ENCODE data around the gene ZNF135. TPM values are rescaled to one million over a fixed set of nuclear protein-coding genes. Genes with fewer than 3 reads are reported as not detected.

The ZNF135 gene
- total RNA-seq, 1 experiment from 2014 or later = 7.5 TPM

DNA sequence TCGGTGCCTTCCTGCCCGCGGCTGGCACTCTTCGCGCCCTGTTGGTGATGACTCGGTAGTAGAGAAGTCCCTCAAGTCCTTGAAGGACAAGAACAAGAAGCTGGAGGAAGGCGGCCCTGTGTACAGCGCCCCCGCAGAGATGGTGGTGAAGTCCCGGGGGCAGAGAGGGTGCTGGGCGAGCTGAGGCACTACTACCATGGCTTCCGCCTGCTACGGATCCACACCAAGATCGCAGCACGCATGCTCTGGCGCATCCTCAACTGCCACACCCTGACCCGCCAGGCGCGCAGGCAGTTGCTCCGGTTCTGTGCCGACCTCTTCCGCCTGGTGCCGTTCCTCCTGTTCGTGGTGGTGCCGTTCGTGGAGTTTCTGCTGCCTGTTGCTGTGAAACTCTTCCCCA, 14.2 kb upstream of the ZNF135 start:
- DNase-seq (ENCODE audit: low read depth) = no peak
- in situ Hi-C loops (cut with HindIII; ENCODE audit: low pct_unique_long_range_greater_than_20kb, low sequenced_read_pairs) = no loop called here

DNA sequence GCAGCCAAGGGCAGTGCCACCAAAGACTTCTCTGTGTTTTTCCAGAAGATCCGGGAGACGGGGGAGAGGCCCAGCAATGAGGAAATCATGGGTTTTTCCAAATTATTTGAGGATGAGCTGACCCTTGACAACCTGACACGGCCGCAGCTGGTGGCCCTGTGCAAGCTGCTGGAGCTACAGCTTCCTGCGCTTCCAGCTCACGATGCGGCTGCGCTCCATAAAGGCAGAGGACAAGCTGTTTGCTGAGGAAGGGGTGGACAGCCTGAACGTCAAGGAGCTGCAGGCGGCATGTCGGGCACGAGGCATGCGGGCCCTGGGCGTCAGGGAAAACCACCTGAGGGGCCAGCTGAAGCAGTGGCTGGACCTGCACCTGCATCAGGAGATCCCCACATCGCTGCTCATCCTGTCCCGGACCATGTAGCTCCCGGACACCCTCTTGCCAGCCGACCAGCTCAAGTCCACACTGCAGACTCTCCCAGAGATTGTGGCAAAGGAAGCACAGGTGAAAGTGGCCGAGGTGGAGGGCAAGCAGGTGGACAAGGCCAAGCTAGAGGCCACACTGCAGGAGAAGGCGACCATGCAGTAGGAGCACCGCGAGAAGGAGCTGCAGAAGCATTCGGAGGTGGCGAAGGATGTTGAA, 13.6 kb upstream of the ZNF135 start:
- no peak for DNase-seq (ENCODE audit: low read depth)
- in situ Hi-C loops (cut with HindIII; ENCODE audit: low pct_unique_long_range_greater_than_20kb, low sequenced_read_pairs) = no loop called here

DNA sequence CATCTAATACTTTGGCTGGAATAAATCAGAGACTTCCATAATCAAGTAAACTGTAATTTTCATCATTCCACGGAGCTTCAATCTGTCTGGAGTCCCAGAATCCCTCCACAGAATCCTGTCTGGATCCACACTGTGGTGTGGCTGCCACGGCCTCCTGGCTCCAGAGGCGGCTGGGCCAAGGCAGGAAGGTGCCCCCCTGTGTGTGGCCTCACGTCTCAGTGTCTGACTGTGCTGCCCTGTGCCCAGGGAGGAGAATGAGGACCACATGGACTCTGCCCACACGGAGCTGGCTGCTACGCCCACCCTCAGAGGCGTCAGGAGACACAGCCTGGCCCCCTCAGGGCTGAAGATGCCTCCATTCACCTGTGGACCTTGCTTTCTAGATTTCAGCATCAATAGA, 12.2 kb upstream of the ZNF135 start:
- in situ Hi-C loops (cut with HindIII; ENCODE audit: low pct_unique_long_range_greater_than_20kb, low sequenced_read_pairs) = no loop called here
- no peak for DNase-seq (ENCODE audit: low read depth)

DNA sequence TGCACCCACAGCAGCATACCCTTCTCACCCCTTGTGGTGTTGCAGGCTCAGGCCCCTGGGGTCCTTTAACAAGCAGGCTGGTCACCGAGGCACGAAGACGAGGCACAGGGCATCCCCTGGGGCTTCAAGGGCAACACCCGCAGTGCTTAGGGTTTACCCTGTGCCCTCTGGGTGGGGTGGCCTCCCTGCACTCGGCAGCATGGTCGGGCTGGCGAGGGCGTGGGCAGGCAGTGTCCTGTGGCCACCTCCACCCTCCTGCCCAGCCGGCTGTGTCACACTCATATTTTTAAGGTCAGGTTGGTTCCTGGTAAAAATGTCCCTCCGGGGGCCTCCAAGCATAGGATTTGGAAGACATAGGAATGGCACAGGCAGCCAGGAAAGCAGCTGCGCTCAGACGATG, 11.4 kb upstream of the ZNF135 start:
- in situ Hi-C loops (cut with HindIII; ENCODE audit: low pct_unique_long_range_greater_than_20kb, low sequenced_read_pairs) = no loop called here
- DNase-seq (ENCODE audit: low read depth) = no peak

DNA sequence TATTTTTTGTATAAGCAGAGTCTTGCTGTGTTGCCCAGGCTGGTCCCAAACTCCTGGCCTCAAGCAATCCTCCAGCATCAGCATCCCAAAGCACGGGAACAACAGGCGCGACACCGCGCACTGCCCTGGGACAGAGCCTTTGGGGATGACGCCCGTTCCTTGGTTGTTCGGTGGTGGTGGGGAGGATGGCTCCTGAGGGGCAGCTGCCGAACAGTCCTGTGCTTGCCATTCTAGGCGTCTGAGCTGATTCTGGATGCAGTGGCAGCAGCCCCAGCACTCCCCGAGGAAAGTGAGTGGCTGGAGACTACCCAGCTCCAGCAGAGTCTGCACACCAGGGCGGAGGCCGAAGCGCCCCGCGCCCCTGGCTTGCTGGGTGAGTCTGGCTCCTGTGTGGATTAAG, 6.8 kb upstream of the ZNF135 start:
- no peak for DNase-seq (ENCODE audit: low read depth)
- in situ Hi-C loops (cut with HindIII; ENCODE audit: low pct_unique_long_range_greater_than_20kb, low sequenced_read_pairs) = no loop called here

DNA sequence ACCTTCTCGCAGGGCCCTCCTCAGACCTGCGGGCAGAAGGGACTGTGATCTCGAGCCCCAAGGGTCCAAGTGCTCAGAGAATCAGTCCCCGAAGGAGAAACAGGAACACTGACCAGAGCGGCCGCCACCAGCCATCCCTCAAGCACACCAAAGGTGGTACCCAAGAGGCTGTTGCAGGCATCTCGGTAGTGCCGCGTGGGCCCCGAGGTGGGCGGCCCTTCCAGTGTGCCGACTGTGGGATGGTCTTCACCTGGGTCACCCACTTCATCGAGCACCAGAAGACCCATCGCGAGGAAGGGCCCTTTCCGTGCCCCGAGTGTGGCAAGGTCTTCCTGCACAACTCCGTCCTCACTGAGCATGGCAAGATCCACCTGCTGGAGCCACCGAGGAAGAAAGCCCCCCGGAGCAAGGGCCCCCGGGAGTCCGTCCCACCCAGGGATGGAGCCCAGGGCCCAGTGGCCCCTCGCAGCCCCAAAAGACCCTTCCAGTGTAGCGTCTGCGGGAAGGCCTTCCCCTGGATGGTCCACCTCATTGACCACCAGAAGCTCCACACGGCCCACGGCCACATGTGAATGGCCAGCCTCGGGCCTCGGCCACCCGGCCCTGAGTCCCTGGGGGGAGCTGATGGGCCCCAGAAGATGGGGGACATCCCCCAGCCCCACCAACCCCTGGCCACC, 5.5 kb upstream of the ZNF135 start:
- in situ Hi-C loops (cut with HindIII; ENCODE audit: low pct_unique_long_range_greater_than_20kb, low sequenced_read_pairs) = no loop called here

DNA sequence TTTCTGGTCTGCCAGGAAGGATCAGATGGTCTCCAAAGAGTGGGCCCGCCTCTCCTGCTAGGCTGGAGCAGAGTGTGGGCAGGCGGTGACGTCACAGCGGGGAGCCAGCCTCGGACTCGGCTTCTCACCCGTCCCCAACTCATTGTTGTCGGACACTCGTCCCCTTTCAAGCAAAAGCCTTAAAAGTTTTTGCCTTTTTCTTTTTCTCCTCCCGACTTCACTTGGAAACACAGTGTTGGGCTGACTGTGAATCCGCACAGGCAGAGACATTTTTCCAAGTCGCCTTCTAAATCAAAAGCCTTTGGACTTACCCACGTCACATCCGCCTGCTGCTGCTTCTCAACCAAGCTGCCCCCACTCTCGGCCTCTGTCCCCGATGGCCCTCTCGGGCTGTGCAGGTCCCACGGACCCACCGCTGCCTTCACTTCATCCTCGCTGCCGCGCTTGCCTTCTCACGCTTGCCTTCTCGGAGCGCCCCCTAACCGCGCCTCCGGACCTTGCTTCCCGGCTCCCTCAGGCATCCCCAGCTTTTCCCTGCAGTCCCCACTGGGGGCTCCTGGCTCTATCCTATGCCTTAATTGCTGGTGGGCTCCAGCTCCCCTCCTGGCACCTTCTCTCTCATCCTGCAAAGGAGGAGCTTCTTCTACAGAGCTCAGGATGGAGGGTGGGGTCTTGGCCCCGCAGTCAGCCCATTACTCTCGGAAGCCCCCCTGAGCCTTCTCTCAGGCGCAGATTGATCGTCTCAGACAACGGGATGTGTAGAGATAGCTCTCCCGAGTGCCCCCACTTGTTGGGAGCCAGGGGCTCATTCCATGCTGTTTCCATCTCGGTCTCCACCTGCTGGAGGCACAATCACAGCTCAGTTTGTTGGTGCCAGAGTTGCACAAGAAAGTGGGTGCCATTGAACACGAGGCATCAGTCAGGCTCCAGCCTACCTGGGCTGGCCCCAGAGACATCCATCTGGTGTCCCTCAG, 3.9 kb upstream of the ZNF135 start:
- DNase-seq (ENCODE audit: low read depth) = no peak
- in situ Hi-C loops (cut with HindIII; ENCODE audit: low pct_unique_long_range_greater_than_20kb, low sequenced_read_pairs) = no loop called here

More for the DNA sequence above, 5.5 kb upstream of the ZNF135 start:
- no peak for DNase-seq (ENCODE audit: low read depth)

DNA sequence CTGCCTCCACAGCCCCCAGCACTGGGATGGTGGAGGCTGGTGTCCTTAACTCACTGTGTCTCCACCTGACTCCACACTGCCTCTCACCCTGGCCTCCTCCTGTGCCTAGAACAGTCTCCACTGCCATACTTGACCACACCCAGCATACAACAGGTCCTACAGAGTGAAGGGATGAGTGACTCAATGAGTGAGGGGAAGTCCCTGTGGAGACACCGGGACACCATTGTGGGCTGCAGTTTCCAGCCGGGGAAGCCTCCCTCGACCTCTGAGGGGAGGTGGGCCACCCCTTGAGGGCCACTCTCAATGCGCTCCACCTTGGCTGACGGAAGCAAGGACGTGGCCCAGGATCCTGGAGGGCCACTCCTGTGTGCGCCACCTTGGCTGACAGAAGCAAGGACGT, 2.8 kb upstream of the ZNF135 start:
- in situ Hi-C loops (cut with HindIII; ENCODE audit: low pct_unique_long_range_greater_than_20kb, low sequenced_read_pairs) = no loop called here
- DNase-seq (ENCODE audit: low read depth) = no peak

DNA sequence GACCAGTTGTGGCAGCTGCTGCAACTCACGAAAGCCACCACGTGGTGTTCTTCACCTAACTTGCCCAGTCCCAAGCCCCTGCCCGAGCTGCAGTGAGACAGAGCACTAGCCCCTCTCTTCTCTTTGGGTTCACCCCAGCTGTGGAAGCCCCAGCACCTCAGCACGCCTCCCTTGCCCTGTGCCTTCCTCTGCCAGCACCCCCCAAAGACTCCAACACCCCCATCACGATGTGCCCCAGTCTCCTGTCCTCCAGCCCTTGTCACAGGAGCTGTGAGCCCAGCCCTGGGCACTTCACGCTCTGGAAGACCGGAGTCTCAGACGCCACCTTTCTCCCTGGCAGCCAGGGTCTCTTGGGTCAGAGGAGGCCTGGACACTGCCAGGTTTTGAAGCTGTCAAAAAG, 2.2 kb upstream of the ZNF135 start:
- no peak for DNase-seq (ENCODE audit: low read depth)
- in situ Hi-C loops (cut with HindIII; ENCODE audit: low pct_unique_long_range_greater_than_20kb, low sequenced_read_pairs) = no loop called here

DNA sequence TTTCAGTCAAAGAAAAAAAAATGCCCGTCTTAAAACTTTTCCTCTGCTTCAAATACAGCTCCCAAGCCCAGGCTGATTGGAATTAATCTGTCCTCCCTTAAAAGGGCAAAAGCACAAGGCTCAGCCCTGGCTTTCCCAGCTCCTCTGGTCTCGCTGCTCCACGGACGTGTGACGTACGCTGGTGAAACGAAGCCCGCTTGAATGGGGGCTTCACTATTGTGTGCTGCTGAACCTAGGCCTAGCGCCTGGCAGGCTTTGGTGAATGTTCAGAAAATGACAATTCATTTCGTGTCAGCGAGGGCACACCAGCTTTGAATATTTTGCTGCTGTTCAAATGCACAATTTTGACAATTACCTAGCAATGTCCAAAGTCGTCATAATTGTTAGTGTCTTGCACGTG, 615 bp upstream of the ZNF135 start:
- DNase-seq (ENCODE audit: low read depth) = no peak
- in situ Hi-C loops (cut with HindIII; ENCODE audit: low pct_unique_long_range_greater_than_20kb, low sequenced_read_pairs) = no loop called here

DNA sequence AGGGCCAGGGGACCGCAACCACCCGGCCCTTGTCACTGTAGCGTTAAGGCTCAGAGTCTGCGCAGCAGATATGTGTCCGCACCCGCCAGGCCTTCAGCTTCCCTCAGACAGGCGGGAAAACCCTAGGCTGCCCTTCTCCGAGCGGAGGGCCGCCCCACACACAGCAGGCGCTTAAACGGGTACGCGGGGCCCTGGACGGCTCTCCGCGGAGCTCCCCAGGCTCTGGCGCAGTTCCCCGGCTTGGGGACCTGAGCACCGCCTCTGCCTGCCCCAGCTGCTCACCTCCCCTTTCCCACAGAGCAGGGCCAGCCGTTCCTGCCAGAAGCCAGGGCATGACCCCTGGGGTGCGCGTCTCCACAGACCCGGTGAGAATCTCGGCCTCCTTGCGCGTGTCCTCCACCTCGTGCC, 593 bp downstream of the ZNF135 start:
- in situ Hi-C loops (cut with HindIII; ENCODE audit: low pct_unique_long_range_greater_than_20kb, low sequenced_read_pairs) = no loop called here

DNA sequence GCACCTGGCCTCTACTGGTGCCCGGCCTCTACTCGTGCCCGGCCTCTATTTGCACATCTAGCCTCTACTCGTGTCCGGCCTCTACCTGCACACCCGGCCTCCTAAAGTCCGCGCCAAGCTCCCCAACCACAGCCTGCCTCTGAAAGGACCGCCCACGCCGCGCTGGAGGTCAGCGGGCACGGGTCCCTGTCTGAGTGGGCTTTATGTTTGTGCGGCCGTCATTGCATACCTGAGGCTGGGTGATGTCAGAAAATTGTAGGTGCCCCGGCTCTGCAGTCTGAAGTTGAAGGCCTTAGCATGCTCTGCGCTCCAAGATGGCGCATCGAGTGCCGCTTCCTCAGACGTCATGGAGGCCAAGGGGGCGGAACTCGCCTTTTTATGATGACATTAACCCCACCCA, 1.1 kb downstream of the ZNF135 start:
- in situ Hi-C loops (cut with HindIII; ENCODE audit: low pct_unique_long_range_greater_than_20kb, low sequenced_read_pairs) = no loop called here
- DNase-seq (ENCODE audit: low read depth) = no peak

More for the DNA sequence above, 593 bp downstream of the ZNF135 start:
- no peak for DNase-seq (ENCODE audit: low read depth)

DNA sequence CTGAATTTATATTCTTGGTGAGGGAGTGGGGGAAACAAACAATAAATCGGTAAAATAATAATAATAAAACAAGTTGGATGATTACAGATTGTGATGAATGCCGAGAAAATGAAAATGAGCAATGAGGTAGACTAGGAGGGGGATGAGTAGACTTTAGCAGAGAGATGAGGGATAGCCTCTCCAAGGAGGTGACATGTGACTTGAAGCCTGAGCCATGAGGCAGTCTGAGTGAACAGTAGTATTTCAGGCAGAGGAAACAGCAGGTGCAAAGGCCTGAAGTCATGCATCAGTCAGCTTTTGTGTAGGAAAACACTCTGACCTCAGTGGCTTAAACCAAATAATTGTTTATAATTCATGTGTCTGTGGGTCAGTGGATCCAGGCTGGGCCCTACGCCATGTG, 4.6 kb downstream of the ZNF135 start:
- in situ Hi-C loops (cut with HindIII; ENCODE audit: low pct_unique_long_range_greater_than_20kb, low sequenced_read_pairs) = no loop called here
- DNase-seq (ENCODE audit: low read depth) = no peak

DNA sequence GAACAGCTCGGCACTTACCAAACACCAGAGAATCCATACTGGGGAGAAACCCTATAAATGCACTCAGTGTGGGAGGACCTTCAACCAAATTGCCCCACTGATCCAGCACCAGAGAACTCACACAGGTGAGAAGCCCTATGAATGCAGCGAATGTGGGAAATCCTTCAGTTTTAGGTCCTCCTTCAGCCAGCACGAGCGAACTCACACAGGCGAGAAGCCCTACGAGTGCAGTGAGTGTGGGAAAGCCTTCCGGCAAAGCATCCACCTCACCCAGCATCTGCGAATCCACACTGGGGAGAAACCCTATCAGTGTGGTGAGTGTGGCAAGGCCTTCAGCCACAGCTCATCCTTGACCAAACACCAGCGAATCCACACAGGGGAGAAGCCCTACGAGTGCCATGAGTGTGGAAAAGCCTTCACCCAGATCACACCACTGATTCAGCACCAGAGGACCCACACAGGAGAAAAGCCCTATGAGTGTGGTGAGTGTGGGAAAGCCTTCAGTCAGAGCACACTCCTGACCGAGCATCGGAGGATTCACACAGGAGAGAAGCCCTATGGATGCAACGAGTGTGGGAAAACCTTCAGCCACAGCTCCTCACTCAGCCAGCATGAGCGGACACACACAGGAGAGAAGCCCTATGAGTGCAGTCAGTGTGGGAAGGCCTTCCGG, 8.3 kb downstream of the ZNF135 start:
- no peak for DNase-seq (ENCODE audit: low read depth)

DNA sequence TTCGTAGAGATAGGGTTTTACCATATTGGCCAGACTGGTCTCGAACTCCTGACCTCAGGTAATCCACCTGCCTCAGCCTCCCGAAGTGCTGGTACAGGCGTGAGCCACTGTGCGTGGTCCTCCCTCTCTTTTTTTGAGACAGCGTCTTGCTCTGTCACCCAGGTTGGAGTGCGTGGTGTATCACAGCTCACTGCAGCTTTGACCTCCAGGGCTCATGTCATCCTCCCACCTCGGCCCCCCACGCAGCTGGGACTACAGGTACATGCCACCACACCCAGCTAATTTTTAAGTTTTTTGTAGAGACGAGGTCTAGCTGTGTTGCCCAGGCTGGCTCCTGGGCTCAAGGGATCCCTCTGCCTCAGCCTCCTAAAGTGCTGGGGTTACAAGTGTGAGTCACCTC, 20.7 kb downstream of the ZNF135 start:
- no peak for DNase-seq (ENCODE audit: low read depth)
- in situ Hi-C loops (cut with HindIII; ENCODE audit: low pct_unique_long_range_greater_than_20kb, low sequenced_read_pairs) = no loop called here

More for the DNA sequence above, 8.3 kb downstream of the ZNF135 start:
- in situ Hi-C loops (cut with HindIII; ENCODE audit: low pct_unique_long_range_greater_than_20kb, low sequenced_read_pairs) = no loop called here

DNA sequence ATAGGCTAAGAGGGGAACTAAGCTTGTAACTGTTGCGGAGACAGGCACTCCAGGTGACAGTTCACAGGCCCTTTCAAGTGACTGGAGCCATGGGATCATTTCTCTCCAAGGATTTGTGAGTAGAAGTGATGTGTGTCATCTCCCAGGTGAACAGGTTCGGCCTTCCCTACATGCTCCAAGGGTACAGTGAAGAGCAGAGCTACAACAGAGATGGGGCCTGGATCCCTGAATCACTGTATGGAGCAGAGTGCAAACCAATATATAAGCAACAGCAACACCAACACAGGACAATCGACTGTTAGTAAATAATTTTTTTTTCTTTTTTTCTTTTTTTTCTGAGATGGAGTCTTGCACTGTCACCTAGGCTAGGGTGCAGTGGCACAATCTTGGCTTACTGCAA, 23.9 kb downstream of the ZNF135 start:
- in situ Hi-C loops (cut with HindIII; ENCODE audit: low pct_unique_long_range_greater_than_20kb, low sequenced_read_pairs) = no loop called here
- no peak for DNase-seq (ENCODE audit: low read depth)

DNA sequence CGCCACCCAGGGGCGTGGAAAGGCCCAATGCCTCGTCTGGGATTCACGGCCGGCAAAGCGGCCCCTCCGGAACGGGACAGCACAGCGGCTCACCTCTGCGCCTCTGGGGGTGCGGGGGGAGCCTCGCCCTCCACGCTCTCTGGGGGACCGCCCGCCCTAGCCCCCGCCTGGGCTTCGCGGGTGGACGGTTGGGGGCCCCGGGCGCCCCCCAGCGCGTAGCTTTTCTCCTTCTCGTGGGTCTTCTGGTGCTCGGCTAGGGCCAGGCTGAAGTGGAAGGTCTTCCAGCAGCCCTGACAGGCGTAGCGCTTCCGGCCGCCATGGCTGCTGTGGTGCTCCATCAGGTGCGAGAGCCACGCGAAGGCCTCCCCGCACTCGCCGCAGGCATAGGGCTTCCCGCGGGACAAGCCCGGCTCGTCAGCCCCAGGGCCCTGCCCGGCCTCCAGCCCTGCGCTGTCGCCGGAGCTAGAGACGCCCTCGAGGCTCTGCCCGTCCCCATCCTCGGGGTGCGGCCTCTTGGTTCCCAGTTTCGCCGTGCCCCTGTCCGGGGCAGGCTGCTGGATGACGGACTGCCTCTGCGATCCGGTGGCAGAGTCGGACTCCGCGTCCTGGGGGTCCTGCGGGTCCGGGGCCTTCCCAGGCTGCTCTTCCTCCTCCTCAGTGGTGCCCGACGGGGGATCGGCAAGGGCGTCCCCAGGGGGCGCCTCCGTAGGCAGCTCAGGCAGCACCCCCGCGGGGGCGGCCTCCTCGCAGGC, 25.7 kb downstream of the ZNF135 start:
- DNase-seq (ENCODE audit: low read depth) = no peak
- in situ Hi-C loops (cut with HindIII; ENCODE audit: low pct_unique_long_range_greater_than_20kb, low sequenced_read_pairs) = no loop called here

DNA sequence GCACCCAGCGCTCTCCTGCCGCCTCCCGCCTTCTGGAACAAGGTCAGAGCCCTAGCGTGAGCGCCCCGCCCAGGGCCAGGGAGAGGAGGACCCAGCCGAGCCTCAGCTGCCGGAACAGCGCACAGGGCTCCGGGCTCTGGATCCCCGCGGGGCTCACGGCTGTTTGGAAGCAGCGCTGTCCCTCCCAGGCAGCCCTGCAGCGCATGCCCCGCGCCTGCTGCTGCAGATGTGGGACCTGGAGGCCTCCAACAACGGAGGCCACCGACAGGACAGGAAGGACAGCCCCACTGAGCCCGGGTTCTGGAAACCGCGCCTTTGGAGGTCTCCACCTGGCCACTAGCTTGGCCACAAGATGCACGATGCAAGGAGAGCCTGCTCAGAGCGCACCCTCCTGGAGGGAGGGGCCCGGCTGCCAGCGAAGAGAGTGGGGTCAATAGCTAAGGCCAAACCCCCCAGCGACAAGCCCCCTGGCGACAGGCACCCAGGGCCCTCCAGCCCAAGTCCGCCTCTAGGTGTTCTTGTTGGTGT, 26.3 kb downstream of the ZNF135 start:
- in situ Hi-C loops (cut with HindIII; ENCODE audit: low pct_unique_long_range_greater_than_20kb, low sequenced_read_pairs) = no loop called here
- DNase-seq (ENCODE audit: low read depth) = no peak
